Transverse colon (tissue), 4 donors: ENCODE results near the gene HIF3A.

Experiments used
- POLR2A ChIP-seq: fragments of 450-650 bp; IDR thresholded peaks from one replicate; pipeline ENCODE4 v1.6.1; 2016; ENCODE audit warnings: antibody characterized with exemption, mild to moderate bottlenecking, moderate library complexity
- POLR2AphosphoS5 ChIP-seq, 3 donors: sonication (generic); formaldehyde crosslinking; IDR thresholded peaks; one replicate each; pipeline ENCODE4 v1.6.1; 2016; ENCODE audit warnings: antibody characterized with exemption in 3 of 3
- TF ChIP-seq, protein P1 (sequence below), 5 experiments: fragments of 200-600 bp in 3 of 5; fragments of 450-650 bp in 2 of 5; sonication (generic) in 3 of 5; IDR thresholded peaks; 1 replicate in 2 of 5; 2 replicates in 3 of 5; pipeline ENCODE4 v1.5.1; 2016 to 2017; ENCODE audit warnings: antibody characterized with exemption in 5 of 5, inconsistent platforms in 3 of 5, mild to moderate bottlenecking in 2 of 5, moderate library complexity in 1 of 5

DNA sequence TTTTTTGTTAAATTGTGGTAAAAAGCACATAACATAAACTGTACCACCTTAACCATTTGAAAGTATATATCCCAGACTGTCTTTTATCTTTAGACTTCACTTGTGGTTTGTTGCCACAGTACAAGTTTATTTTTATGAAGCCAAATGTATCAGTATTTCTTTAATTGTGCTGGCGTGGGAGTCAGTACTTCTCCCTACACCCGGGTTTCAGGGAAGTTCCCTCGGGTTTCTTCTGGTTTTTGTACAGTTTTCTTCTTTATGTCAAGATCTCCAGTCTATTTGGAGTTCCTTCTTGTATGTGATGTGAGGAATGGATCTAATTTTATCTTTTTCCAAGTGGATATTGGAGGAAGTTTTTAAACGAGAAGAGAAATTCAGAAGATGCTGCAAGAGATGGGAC is 96.0 kb downstream of the HIF3A start:
- TF ChIP-seq, protein P1, sequence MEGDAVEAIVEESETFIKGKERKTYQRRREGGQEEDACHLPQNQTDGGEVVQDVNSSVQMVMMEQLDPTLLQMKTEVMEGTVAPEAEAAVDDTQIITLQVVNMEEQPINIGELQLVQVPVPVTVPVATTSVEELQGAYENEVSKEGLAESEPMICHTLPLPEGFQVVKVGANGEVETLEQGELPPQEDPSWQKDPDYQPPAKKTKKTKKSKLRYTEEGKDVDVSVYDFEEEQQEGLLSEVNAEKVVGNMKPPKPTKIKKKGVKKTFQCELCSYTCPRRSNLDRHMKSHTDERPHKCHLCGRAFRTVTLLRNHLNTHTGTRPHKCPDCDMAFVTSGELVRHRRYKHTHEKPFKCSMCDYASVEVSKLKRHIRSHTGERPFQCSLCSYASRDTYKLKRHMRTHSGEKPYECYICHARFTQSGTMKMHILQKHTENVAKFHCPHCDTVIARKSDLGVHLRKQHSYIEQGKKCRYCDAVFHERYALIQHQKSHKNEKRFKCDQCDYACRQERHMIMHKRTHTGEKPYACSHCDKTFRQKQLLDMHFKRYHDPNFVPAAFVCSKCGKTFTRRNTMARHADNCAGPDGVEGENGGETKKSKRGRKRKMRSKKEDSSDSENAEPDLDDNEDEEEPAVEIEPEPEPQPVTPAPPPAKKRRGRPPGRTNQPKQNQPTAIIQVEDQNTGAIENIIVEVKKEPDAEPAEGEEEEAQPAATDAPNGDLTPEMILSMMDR (IDR thresholded peaks at IDR 0.05), result no peak
- no peak for TF ChIP-seq POLR2AphosphoS5 (IDR thresholded peaks at IDR 0.05)
- TF ChIP-seq POLR2A, result no peak
